HEK293T (cell line): ENCODE data around the gene NOL4L.

Experiments
- CTCF ChIA-PET: fragments of 350-600 bp; formaldehyde crosslinking; extraction: SDS; loops from one replicate; lab custom pipeline; 2021; ENCODE audit warnings: antibody characterized with exemption, inconsistent platforms; lab: Yijun Ruan, JAX
- POLR2A ChIA-PET: fragments of 350-600 bp; formaldehyde crosslinking; extraction: SDS; loops from one replicate; lab custom pipeline; 2020; ENCODE audit warnings: antibody characterized with exemption, inconsistent platforms; lab: Yijun Ruan, JAX
- DNase-seq: peaks from one replicate; pipeline ENCODE4 v3.0.0; 2012; ENCODE audit warnings: mixed read lengths; ENCODE audit errors: extremely low spot score
- ARNT ChIP-seq: fragments of 450-650 bp; IDR thresholded peaks from 2 replicates; pipeline ENCODE4 v1.6.1; 2017; ENCODE audit warnings: mild to moderate bottlenecking
- BHLHE40 ChIP-seq: fragments of 450-650 bp; IDR thresholded peaks from 2 replicates; pipeline ENCODE4 v1.6.1; 2016; ENCODE audit warnings: mild to moderate bottlenecking, moderate library complexity, borderline replicate concordance
- CTBP1 ChIP-seq: fragments of 450-650 bp; IDR thresholded peaks from 2 replicates; pipeline ENCODE4 v1.6.1; 2016; ENCODE audit warnings: borderline replicate concordance
- ELF4 ChIP-seq: fragments of 450-650 bp; IDR thresholded peaks from 2 replicates; pipeline ENCODE4 v1.6.1; 2017; ENCODE audit warnings: antibody characterized with exemption
- FOXA1 ChIP-seq: fragments of 450-650 bp; IDR thresholded peaks from 2 replicates; pipeline ENCODE4 v1.6.1; 2016; ENCODE audit warnings: mild to moderate bottlenecking
- FOXK2 ChIP-seq: fragments of 450-650 bp; IDR thresholded peaks from 2 replicates; pipeline ENCODE4 v1.6.1; 2016; ENCODE audit warnings: mild to moderate bottlenecking
- FOXM1 ChIP-seq: fragments of 450-650 bp; IDR thresholded peaks from 2 replicates; pipeline ENCODE4 v1.6.1; 2017; ENCODE audit warnings: mild to moderate bottlenecking, borderline replicate concordance
- HDGF ChIP-seq: fragments of 450-650 bp; IDR thresholded peaks from 2 replicates; pipeline ENCODE4 v1.6.1; 2017; ENCODE audit warnings: antibody characterized with exemption, borderline replicate concordance
- L3MBTL2 ChIP-seq: fragments of 450-650 bp; conservative IDR thresholded peaks from 2 replicates; pipeline ENCODE4 v1.6.1; 2016; ENCODE audit warnings: mild to moderate bottlenecking
- LEF1 ChIP-seq: fragments of 450-650 bp; IDR thresholded peaks from 2 replicates; pipeline ENCODE4 v1.6.1; 2017; ENCODE audit warnings: mild to moderate bottlenecking, borderline replicate concordance
- NFRKB ChIP-seq: fragments of 450-650 bp; IDR thresholded peaks from 2 replicates; pipeline ENCODE4 v1.6.1; 2016; ENCODE audit warnings: mild to moderate bottlenecking, moderate library complexity
- SP1 ChIP-seq: fragments of 450-650 bp; IDR thresholded peaks from 2 replicates; pipeline ENCODE4 v1.6.1; 2017
- SUZ12 ChIP-seq: fragments of 450-650 bp; IDR thresholded peaks from 2 replicates; pipeline ENCODE4 v1.6.1; 2016; ENCODE audit warnings: mild to moderate bottlenecking
- TARDBP ChIP-seq: fragments of 450-650 bp; IDR thresholded peaks from 2 replicates; pipeline ENCODE4 v1.6.1; 2016
- ZNF384 ChIP-seq: fragments of 450-650 bp; IDR thresholded peaks from 2 replicates; pipeline ENCODE4 v1.6.1; 2016
- TF ChIP-seq, protein P1 (sequence below): fragments of 450-650 bp; IDR thresholded peaks from 2 replicates; pipeline ENCODE4 v1.6.1; 2016

The NOL4L gene

DNA sequence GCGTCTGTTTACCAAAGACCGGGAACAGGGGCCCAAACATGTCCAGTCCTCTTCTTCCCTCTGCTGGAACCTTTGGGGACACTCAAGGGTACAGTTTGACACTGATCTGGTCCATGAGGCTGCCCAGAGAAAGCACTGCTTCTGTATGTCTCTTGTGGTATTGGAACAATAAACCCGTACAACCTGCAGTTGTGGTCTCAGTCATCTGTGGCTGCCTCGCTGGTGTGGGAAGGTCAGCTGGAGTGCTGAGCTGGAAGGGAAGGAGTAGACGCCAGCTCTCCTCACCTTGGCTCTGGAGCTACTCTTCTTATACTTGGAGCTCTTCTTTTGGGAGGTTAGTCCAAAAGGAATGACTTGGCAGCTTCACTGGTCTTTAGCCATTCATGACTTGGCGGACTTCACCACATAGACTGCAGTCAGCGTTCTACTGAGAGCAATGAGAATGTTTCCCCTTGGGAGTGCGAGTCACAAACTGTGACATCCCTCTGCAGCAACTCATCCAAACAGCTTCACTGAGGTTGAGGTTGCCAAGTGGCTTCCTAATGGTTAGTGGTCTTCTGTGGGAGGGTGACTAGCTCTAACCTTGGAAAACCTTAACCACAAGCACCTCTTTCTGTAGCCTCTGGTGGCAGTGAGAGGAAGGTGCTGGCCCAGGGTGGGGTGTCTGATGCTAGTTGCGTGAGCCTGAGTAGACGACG is 145.9 kb downstream of the NOL4L start:
- no peak for DNase-seq
- TF ChIP-seq SUZ12 (no peak), ARNT (no peak), BHLHE40 (no peak), ELF4 (no peak), NFRKB (no peak), FOXA1 (no peak)
- ChIA-PET POLR2A (no interaction called here), CTCF (no interaction called here)

DNA sequence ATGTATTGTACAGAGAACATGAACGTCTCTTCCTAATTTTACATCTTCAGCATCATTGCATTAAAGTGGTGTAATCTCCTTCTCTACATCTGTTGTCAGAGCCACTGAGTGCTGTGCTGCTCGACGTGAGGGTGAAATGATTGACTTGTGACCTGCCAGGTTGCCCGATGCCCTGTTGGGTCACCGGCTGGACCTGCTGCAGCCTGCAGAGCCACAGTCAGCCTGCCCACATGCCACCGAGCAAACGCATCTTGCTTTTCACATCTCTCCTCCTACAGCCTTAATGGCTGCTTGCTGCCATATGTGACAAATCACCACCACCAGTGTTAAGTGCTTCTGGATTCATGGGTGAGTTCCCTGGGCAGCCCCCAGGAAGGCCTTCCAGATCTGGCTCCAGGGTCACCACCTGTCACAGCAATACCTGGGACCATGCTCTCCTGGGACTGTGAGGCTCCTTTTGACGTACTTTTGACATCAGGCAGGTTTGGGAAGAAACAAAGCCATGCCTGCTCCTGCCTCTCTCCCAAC is 146.7 kb downstream of the NOL4L start:
- no peak for DNase-seq
- CTCF ChIA-PET = no interaction called here
- TF ChIP-seq ARNT = no peak
- TF ChIP-seq, protein P1, sequence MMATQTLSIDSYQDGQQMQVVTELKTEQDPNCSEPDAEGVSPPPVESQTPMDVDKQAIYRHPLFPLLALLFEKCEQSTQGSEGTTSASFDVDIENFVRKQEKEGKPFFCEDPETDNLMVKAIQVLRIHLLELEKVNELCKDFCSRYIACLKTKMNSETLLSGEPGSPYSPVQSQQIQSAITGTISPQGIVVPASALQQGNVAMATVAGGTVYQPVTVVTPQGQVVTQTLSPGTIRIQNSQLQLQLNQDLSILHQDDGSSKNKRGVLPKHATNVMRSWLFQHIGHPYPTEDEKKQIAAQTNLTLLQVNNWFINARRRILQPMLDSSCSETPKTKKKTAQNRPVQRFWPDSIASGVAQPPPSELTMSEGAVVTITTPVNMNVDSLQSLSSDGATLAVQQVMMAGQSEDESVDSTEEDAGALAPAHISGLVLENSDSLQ = no peak
- TF ChIP-seq SP1 = no peak
- TF ChIP-seq ELF4 = no peak
- no peak for TF ChIP-seq BHLHE40
- no peak for TF ChIP-seq TARDBP
- TF ChIP-seq L3MBTL2 = no peak
- TF ChIP-seq NFRKB = no peak
- TF ChIP-seq HDGF = no peak
- no peak for TF ChIP-seq LEF1
- POLR2A ChIA-PET = no interaction called here

DNA sequence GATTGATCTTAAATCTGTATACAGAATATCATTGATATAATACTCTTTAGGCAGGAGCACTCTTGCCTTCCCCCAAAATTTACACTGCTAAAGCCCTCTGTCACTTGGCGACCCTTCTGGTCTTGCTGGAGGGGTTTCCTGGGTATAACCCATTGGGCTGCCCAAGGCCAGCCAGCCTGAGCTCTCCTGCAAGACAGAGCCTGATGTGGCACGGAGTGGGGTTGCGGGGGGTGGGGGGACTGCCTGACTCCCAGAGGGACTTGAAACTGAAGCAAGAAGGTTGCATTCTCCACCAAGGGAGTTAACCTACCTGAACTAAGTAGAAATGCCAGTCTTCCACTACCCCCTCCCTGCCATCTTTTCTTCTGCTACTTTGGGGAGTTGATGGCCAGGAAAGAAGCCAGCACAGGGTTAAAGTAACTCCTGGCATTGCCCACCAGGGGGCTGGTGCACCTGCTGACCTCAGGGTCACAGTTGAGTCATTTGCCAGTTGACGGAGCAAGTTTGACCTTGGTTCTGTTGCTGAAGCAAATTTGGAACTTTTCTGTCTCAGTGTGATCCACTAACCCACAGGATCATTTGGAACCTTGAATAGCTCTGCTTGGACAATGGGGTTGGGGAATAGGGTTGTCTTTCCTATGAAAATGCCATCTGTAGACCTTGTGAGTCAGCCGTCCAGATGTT is 147.6 kb downstream of the NOL4L start:
- ChIA-PET CTCF (no interaction called here), POLR2A (no interaction called here)
- DNase-seq = no peak
- TF ChIP-seq HDGF (no peak), BHLHE40 (no peak), L3MBTL2 (no peak), SUZ12 (no peak), FOXA1 (no peak), ELF4 (no peak), FOXM1 (no peak), NFRKB (no peak), TARDBP (no peak), FOXK2 (no peak), ZNF384 (no peak), ARNT (no peak)
- TF ChIP-seq, protein P1 = no peak

DNA sequence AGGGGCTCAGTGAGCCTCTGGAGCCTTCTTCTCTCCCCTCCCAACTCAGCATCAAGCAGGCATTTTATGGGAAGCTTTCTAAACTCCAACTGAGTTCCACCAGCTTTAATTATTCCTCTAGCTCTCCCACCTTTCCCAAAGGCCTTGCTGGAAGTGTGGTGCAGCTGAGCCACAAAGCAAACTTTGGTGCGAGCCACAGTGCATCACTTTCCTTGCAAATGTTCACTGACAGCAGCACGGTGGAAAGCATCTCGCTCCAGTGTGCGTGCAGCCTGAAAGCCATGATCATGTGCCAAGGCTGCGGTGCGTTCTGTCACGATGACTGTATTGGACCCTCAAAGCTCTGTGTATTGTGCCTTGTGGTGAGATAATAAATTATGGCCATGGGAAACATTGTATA is 148.2 kb downstream of the NOL4L start:
- TF ChIP-seq SUZ12 = no peak
- no peak for TF ChIP-seq FOXK2
- no peak for TF ChIP-seq BHLHE40
- TF ChIP-seq ZNF384 = no peak
- no peak for TF ChIP-seq ARNT
- no peak for TF ChIP-seq CTBP1
- TF ChIP-seq L3MBTL2 = no peak
- no peak for TF ChIP-seq NFRKB
- TF ChIP-seq FOXM1 = no peak
- TF ChIP-seq, protein P1 = no peak
- TF ChIP-seq TARDBP = no peak
- CTCF ChIA-PET = no interaction called here
- no peak for DNase-seq
- POLR2A ChIA-PET = no interaction called here

DNA sequence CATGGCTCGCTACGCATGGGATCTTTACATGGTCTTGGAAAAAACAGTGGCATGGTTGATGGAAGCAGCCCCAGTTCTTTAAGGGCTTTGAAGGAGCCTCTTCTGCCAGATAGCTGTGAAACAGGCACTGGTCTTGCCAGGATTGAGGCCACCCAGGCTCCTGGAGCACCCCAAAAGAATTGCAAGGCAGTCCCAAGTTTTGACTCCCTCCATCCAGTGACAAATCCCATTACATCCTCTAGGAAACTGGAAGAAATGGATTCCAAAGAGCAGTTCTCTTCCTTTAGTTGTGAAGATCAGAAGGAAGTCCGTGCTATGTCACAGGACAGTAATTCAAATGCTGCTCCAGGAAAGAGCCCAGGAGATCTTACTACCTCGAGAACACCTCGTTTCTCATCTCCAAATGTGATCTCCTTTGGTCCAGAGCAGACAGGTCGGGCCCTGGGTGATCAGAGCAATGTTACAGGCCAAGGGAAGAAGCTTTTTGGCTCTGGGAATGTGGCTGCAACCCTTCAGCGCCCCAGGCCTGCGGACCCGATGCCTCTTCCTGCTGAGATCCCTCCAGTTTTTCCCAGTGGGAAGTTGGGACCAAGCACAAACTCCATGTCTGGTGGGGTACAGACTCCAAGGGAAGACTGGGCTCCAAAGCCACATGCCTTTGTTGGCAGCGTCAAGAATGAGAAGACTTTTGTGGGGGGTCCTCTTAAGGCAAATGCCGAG is 148.8 kb downstream of the NOL4L start:
- TF ChIP-seq HDGF (no peak), ARNT (no peak), ZNF384 (no peak), L3MBTL2 (no peak)
- ChIA-PET POLR2A (no interaction called here), CTCF (no interaction called here)
- DNase-seq = no peak

DNA sequence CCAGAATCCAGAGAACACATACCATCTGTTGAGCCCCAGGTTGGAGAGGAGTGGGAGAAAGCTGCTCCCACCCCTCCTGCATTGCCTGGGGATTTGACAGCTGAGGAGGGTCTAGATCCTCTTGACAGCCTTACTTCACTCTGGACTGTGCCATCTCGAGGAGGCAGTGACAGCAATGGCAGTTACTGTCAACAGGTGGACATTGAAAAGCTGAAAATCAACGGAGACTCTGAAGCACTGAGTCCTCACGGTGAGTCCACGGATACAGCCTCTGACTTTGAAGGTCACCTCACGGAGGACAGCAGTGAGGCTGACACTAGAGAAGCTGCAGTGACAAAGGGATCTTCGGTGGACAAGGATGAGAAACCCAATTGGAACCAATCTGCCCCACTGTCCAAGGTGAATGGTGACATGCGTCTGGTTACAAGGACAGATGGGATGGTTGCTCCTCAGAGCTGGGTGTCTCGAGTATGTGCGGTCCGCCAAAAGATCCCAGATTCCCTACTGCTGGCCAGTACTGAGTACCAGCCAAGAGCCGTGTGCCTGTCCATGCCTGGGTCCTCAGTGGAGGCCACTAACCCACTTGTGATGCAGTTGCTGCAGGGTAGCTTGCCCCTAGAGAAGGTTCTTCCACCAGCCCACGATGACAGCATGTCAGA is 149.6 kb downstream of the NOL4L start:
- DNase-seq = no peak
- CTCF ChIA-PET = no interaction called here
- TF ChIP-seq NFRKB = no peak
- no peak for TF ChIP-seq BHLHE40
- no peak for TF ChIP-seq TARDBP
- TF ChIP-seq FOXA1 = no peak
- no peak for TF ChIP-seq FOXM1
- TF ChIP-seq L3MBTL2 = no peak
- TF ChIP-seq ARNT = no peak
- no peak for TF ChIP-seq HDGF
- TF ChIP-seq ELF4 = no peak
- TF ChIP-seq ZNF384 = no peak
- TF ChIP-seq FOXK2 = no peak
- TF ChIP-seq SP1 = no peak
- TF ChIP-seq, protein P1 = no peak
- TF ChIP-seq LEF1 = no peak
- TF ChIP-seq CTBP1 = no peak
- POLR2A ChIA-PET = no interaction called here
